ENCODE data around the gene TNN.

TNN gene

DNA sequence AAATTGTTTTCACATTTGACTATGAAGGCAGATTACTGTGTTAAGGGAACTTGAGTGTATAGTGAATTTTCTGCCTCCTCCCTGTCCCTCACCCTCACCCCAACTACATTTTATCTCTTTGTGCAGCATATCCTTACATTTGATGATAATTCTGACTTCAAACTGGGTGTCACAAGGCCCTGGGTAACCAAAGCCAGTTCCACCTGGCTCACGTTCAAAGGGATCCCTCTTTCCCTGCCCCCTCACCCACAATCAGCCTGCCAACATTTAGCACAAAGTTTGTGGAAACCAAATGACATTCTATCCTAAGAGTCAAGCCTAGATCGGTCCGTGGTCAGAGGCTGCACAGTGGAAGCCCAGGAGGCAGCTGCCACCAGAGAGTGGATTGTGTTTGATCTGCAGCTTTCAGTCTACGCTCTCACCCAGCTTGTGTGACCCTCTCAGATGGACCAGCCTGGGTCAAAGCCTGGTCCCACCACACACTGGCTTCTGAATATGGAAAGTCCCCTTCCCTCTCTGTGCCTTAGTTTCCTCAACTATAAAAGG lies 114.6 kb downstream of the TNN start:
- H3K27ac Mint-ChIP-seq: peak overlapping the region; percentile 51
- no peaks in the 10 kb centered on the region for H3K27me3 Mint-ChIP-seq
- no peak overlapping the region for H3K4me3 Mint-ChIP-seq
- peaks cover 84% of the 10 kb centered on the region for H3K4me1 Mint-ChIP-seq (ENCODE audit: low read depth)
- peaks cover 18% of the 10 kb centered on the region for H3K36me3 Mint-ChIP-seq
- no peaks in the 10 kb centered on the region for H3K9me3 Mint-ChIP-seq (ENCODE audit: low read depth)

GRCh38 chr1:175183586-175183985 lies 116.0 kb downstream of the TNN start:
- no peaks in the 10 kb centered on the region for H3K27me3 Mint-ChIP-seq
- H3K4me1 Mint-ChIP-seq (ENCODE audit: low read depth): peaks cover 91% of the 10 kb centered on the region
- peaks cover 17% of the 10 kb centered on the region for H3K36me3 Mint-ChIP-seq

GRCh38 chr1:175185903-175186302 lies 118.3 kb downstream of the TNN start:
- H3K27ac Mint-ChIP-seq: no peak overlapping the region
- peaks cover 95% of the 10 kb centered on the region for H3K4me1 Mint-ChIP-seq (ENCODE audit: low read depth)
- no peaks in the 10 kb centered on the region for H3K9me3 Mint-ChIP-seq (ENCODE audit: low read depth)
- H3K27me3 Mint-ChIP-seq: no peaks in the 10 kb centered on the region
- peak overlapping the region; percentile 33 for H3K4me3 Mint-ChIP-seq
- H3K36me3 Mint-ChIP-seq: peaks cover 15% of the 10 kb centered on the region

More at GRCh38 chr1:175183586-175183985, 116.0 kb downstream of the TNN start:
- Mint-ChIP-seq H3K9me3 (ENCODE audit: low read depth) (no peaks in the 10 kb centered on the region), H3K27ac (no peak overlapping the region), H3K4me3 (no peak overlapping the region)

DNA sequence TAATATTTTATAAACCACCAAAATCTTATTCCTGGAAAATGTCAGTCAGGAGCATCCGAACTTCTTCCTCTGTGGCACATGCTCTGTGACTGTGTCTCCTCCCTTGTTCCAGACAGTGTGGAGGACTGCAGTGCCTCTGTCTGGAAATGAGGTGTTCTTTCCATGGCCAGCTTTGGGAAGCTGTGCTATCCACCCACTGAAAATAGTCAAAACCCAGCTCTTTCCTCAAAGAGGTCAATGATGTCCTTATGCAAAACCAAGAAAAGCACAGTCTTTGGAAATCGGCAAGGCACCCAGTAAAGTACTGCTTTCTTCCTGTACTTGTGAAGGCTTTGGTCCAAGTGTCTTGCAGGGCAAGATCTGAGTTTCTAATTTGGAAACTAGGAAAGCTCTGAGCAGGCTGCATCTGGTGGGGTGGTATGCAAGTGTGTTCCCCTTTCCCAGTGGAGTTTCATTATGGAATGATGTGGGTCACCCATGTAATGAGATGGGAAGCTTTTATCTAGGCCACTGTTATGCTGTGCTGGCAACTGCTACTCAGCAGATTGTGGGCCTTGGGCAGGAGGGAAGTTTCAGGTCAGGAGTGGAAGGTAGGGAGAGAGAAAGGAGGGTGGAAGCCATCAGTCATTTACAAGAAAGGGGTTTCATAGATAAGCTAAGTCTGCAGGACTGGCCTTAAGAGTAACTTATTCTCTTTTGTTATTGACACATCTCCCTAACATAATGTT lies 119.0 kb downstream of the TNN start:
- Mint-ChIP-seq H3K27me3 (no peaks in the 10 kb centered on the region), H3K27ac (peak overlapping the region; percentile 76), H3K36me3 (peaks cover 11% of the 10 kb centered on the region), H3K9me3 (ENCODE audit: low read depth) (no peaks in the 10 kb centered on the region), H3K4me1 (ENCODE audit: low read depth) (peaks cover 96% of the 10 kb centered on the region), H3K4me3 (peak overlapping the region; percentile 55)

GRCh38 chr1:175188936-175189335 lies 121.3 kb downstream of the TNN start:
- peak overlapping the region; percentile 89 for H3K27ac Mint-ChIP-seq
- H3K4me1 Mint-ChIP-seq (ENCODE audit: low read depth): peaks cover 82% of the 10 kb centered on the region
- H3K27me3 Mint-ChIP-seq: no peaks in the 10 kb centered on the region
- H3K36me3 Mint-ChIP-seq: peaks cover 9% of the 10 kb centered on the region
- H3K9me3 Mint-ChIP-seq (ENCODE audit: low read depth): no peaks in the 10 kb centered on the region
- H3K4me3 Mint-ChIP-seq: peak overlapping the region; percentile 98

- no peaks in the 10 kb centered on the region for H3K27me3 Mint-ChIP-seq
- H3K36me3 Mint-ChIP-seq: peaks cover 2% of the 10 kb centered on the region
- H3K9me3 Mint-ChIP-seq (ENCODE audit: low read depth): no peaks in the 10 kb centered on the region
- peak overlapping the region; percentile 89 for H3K27ac Mint-ChIP-seq
- peak overlapping the region; percentile 98 for H3K4me3 Mint-ChIP-seq
- peaks cover 59% of the 10 kb centered on the region for H3K4me1 Mint-ChIP-seq (ENCODE audit: low read depth)
These were observed 124.0 kb downstream of the TNN start for GRCh38 chr1:175191659-175192058.

- peak overlapping the region; percentile 89 for H3K27ac Mint-ChIP-seq
- H3K9me3 Mint-ChIP-seq (ENCODE audit: low read depth): no peaks in the 10 kb centered on the region
- H3K4me1 Mint-ChIP-seq (ENCODE audit: low read depth): peaks cover 54% of the 10 kb centered on the region
- peak overlapping the region; percentile 98 for H3K4me3 Mint-ChIP-seq
- H3K27me3 Mint-ChIP-seq: no peaks in the 10 kb centered on the region
- no peaks in the 10 kb centered on the region for H3K36me3 Mint-ChIP-seq
These were observed 124.5 kb downstream of the TNN start for GRCh38 chr1:175192111-175192629.

- Mint-ChIP-seq H3K27ac (peak within 1 kb of the TSS; percentile 89), H3K27me3 (no peaks in the 10 kb centered on the region), H3K4me1 (ENCODE audit: low read depth) (peaks cover 54% of the 10 kb centered on the region), H3K9me3 (ENCODE audit: low read depth) (no peaks in the 10 kb centered on the region), H3K4me3 (peak within 1 kb of the TSS; percentile 98), H3K36me3 (no peaks in the 10 kb centered on the region)
These were observed 125.2 kb downstream of the TNN start, which contains the start of gene KIAA0040 for GRCh38 chr1:175192630-175193526. Gene KIAA0040 (minus strand): TSS chr1:175192776. CDS start chr1:175161013, 31,763 bp downstream.

DNA sequence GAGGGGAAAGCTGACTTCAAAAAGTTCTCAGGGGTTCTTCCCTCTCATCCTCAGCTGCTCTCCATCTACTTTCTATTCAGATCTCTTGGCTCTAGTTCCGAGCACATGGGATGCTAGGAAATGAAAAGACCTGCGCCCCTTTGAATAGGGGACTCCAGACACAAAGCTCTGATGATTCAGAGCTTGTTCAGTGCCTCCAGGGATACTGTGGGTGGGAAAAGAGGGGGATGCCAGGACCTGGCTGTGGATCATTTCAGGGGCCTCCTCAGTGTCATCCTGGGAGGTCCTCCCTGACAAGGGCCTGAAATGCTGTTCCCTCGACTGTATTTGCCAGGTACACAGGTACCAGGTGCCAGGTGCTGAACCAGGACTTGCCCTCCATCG lies 125.9 kb downstream of the TNN start:
- no peaks in the 10 kb centered on the region for H3K27me3 Mint-ChIP-seq
- peak overlapping the region; percentile 98 for H3K4me3 Mint-ChIP-seq
- peaks cover 48% of the 10 kb centered on the region for H3K4me1 Mint-ChIP-seq (ENCODE audit: low read depth)
- H3K36me3 Mint-ChIP-seq: no peaks in the 10 kb centered on the region
- H3K27ac Mint-ChIP-seq: no peak overlapping the region
- H3K9me3 Mint-ChIP-seq (ENCODE audit: low read depth): no peaks in the 10 kb centered on the region

DNA sequence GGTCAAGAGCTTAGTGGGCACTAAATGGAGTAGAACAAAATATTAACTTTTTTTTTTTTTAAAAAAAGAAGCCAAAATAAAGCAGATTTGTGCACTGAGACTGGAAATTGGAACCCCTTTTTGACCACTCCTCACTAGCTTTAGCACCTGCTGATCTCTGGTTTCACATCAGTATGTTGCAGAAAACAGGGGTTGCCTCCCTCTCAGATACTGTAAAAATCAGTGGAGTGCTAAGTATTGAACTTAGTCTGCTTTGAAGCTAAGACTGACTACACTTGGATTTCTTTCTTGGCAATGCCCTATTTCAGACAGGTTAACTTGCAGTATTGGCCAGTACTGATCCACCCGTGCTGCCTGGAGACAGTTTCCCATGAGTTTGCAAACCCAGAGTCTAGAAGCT lies 127.6 kb downstream of the TNN start:
- peaks cover 30% of the 10 kb centered on the region for H3K4me1 Mint-ChIP-seq (ENCODE audit: low read depth)
- no peaks in the 10 kb centered on the region for H3K9me3 Mint-ChIP-seq (ENCODE audit: low read depth)
- no peak overlapping the region for H3K27ac Mint-ChIP-seq
- H3K36me3 Mint-ChIP-seq: no peaks in the 10 kb centered on the region
- H3K27me3 Mint-ChIP-seq: no peaks in the 10 kb centered on the region
- H3K4me3 Mint-ChIP-seq: no peak overlapping the region

DNA sequence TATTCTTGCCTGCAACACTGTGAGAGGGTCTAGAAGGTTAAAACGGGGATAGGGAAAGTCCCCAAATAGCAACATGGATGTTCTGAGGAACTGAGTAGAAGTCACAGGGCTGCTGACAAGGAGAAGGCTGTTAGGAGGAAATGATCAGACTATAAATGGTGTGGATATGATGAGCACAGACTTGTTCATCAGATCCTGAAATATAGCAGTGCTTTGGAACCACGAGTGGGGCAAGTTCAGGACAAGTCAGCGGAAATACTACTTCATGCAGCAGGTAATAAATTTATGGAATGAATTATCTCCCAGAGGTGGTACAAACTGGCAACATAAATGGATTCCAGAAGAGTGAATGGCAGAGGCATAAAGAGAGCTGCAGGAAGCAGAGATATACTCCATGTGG lies 128.2 kb downstream of the TNN start:
- Mint-ChIP-seq H3K36me3 (no peaks in the 10 kb centered on the region), H3K9me3 (ENCODE audit: low read depth) (no peaks in the 10 kb centered on the region), H3K27me3 (no peaks in the 10 kb centered on the region), H3K27ac (no peak overlapping the region), H3K4me3 (no peak overlapping the region), H3K4me1 (ENCODE audit: low read depth) (peaks cover 25% of the 10 kb centered on the region)

GRCh38 chr1:175197531-175197930 lies 129.9 kb downstream of the TNN start:
- no peaks in the 10 kb centered on the region for H3K9me3 Mint-ChIP-seq (ENCODE audit: low read depth)
- H3K36me3 Mint-ChIP-seq: no peaks in the 10 kb centered on the region
- no peak overlapping the region for H3K27ac Mint-ChIP-seq
- no peak overlapping the region for H3K4me3 Mint-ChIP-seq
- H3K4me1 Mint-ChIP-seq (ENCODE audit: low read depth): peaks cover 12% of the 10 kb centered on the region
- H3K27me3 Mint-ChIP-seq: no peaks in the 10 kb centered on the region
